GM19240 (cell line): Measurements from ENCODE around the gene TRAF3IP3.
A peak's percentile ranks its signal among the peaks of the same experiment; 100 is the strongest.

Source experiments
- DNase-seq: peaks from one replicate; pipeline ENCODE4 v3.0.0; 2011; ENCODE audit warnings: low spot score; ENCODE audit not compliant: insufficient read length

The TRAF3IP3 gene

DNA sequence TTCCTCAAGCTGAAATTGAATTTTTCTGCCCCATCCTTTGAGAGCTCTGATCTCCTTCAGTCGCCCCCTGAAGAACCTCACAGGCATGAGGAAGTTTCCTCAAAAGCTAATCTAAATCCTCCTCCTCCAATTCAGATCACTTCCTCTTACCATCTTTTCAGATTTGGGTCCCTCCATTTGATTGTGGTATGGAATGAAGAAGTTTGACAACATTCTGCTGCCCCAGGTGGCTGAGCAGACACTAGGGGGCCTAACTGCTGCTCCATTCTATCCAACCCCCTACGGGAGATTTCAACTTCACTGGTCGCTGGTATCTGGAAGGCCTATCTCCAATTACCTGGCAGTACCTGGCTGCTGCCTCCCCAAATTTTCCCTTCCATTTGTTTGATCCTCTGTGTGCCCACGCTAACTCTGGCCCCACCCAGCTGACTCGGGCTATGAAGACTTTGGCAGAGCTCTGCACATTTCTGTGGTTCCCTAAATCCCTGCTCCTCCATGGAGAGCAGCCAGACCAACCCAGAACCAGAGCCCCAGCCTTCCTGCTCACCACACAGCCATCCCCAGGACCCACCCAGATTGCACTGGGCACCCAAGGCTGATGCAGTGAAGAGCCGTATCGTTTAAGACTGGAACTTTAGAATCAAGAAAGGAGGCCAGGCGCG lies 42.3 kb downstream of the TRAF3IP3 start:
- DNase-seq, result no peak

DNA sequence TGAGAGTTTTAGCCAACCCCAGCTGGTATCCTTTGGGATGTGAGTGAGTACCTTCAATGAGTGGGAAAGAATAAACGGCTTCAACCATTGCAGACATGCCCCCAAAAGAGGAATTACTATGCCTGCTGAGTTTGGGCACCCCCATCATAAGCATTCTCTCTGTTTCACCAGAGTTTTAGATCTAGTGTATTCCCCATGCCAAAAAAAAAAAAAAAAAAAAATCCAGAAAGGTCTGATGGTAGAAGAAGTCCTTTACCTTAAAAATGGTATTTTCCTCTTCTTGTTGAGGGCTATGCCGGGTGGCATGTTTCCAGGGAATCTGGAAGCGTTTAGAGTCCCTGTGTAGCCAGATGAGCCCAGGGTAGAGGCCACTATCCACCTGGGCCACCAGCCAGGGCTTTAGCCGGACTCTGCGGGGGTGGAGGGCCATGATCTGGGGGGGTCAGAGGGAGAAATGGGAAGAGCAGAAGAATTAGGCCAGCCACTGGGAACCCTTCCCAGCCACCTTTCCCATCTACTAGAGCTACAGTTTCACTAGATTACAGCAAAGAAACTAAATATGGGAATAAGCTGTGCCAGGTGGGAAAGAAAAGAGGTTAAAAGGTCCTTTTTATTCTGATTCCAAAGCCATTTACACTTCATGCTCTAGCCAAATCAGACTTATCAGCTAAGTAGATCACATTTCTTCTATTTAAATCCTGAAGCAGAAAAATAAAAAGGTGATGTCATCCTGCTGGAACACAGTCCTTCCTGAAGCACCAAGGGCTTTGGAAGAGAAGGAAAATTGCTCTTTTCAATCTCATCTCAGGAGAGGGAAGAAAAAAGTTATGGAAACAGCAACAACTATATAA lies 45.4 kb downstream of the TRAF3IP3 start:
- DNase-seq, result no peak

GRCh38 chr1:209802117-209802779 lies 46.4 kb downstream of the TRAF3IP3 start:
- DNase-seq, result no peak

GRCh38 chr1:209802780-209803152 lies 46.9 kb downstream of the TRAF3IP3 start:
- no peak for DNase-seq

DNA sequence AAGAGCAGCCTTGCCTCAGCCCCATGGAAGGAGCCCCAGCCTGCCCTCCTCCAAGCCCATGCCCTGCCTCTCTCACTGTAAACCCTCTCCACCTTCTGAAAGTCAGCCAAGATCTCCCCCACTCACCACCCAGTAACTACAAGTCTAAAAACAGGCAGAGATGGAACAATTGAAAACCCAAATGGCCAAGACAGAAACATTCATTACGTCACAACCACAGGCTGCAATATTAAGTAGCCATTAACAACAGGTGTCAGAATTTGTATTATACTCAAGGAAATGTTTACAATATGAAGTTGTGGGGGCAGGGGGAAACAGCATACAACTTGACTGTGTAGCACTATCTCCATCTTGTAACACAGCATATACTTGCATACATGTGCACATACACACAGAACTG lies 47.7 kb downstream of the TRAF3IP3 start:
- no peak for DNase-seq

DNA sequence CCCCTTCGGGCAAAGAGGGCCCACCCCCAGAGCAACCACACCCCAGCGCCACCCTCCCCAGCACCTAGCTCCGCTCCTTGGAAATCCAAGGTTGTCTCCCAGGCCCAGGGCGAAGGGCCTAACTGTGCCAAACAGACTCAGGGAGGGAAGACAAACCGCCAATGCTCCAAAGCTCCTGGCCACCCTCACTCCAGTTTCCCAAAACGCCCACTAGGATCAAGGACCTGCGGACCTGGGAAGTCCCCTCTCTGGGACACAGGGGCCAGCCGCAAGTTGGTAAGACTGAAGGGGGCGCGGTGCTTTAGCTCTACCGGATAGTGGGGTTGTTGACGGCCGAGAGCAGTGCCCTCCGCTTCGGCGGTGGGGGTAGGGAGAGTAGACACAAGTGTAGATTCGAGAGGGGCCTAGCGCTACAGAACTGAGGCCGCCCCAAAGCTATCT lies 49.5 kb downstream of the TRAF3IP3 start:
- no peak for DNase-seq

DNA sequence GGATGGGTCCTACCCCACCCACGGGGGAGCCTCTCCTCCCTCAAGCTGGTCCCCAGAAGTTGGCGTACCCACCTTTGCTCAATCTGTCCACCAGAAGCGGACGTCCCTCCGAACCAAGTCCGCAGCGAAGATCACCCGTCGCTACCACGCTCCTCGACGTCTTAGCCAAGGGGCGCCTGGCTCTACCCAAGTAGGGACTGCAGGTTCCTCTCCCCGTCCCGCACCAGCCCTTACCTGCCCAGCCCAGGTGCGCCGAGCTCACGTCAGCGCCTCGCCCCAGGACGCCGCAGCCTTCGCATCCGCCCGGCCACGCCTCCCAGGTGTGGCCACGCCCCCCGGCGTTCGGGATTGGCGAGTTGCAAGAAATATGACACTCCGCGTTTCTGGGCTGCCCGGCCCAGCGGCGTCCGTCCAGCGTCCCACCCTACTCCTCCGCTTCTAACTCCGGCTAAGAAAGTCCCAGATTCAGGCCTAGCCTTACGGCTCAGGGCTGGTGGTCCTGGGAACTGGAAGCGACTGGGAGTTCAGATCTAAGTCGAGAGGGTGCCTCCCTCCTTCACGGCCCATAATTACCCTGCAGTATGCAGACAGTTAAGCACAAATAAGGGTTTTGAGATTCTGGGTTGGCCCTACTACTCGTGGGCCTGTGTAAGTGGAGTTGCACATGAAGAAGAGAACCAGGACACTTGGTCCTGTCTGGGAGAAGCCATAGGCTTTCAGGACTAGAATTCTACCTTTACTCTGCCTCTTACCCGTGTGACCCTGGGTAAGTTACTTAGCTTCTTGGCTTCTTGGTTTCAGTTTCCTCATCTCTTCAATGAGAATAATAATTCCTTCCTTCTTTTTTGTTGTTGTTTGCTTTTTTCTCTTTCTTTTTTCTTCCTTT lies 50.3 kb downstream of the TRAF3IP3 start, which contains the start of gene IRF6:
IRF6 (minus strand) TSS at position 268 of the 886 bp plus-strand sequence. CDS start 4,729 bp downstream, outside the sequence.
- peak; percentile 45 for DNase-seq

DNA sequence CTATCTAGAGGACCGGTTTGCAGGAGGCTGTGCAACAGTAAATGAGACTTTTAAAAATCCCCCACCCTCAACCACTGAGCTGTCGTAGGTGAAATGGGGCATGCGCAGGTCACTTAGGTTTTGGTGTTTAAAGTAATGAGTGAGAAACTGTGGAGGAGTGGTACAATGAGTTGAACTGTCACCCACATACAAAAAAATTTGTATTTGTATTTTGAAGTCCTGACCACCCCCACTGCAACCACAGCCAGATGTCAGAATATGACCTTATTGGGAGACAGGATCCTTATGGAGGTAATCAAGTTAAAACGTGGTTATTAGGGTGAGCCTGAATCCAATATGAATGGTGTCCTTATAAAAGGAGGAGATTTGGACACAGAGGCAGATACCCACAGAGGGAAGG lies 51.7 kb downstream of the TRAF3IP3 start:
- no peak for DNase-seq

- DNase-seq, result no peak
Measured at GRCh38 chr1:209808059-209808581, 52.3 kb downstream of the TRAF3IP3 start.

- no peak for DNase-seq
Measured at GRCh38 chr1:209809611-209810010, 53.8 kb downstream of the TRAF3IP3 start.

GRCh38 chr1:209810783-209811182 lies 54.9 kb downstream of the TRAF3IP3 start:
- DNase-seq, result no peak

DNA sequence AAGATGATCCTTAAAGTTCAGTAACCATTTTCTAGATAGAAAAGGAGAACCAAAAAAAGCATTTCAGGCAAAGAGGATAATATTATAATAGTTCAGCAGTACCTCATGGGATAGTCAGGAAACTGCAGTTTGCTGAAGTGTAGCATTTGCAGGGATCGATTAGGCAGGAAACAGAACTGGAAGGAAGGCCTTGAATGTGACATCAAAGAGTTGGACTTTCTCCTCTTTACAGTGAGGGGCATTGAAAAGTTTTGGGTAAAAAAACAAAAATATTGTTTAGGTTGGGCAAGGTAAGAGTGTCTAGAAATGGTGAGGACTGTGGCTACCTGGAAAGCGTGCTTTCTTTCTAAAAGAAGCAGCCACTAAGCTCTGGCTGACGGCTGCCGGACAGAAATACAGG lies 58.0 kb downstream of the TRAF3IP3 start:
- DNase-seq, result no peak

DNA sequence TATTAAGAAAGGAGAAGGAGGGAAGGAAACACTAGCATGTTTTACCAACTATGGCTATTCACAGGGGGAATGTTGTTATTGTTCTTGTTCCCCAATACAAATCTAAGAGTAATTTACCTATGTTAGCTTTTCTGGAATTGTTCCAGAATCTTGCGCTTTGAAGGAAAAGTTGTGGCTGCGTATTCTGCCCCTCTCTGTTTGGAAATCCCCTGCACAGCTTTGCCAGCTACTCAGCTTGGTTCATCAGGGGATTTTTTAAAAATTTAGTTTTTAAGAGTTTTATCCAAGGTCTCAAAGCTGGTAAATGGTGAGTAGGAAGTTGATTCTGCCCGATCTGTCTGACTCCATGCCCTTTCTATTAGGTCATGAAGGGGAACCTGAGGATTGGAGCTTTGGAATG lies 59.6 kb downstream of the TRAF3IP3 start:
- DNase-seq, result no peak

DNA sequence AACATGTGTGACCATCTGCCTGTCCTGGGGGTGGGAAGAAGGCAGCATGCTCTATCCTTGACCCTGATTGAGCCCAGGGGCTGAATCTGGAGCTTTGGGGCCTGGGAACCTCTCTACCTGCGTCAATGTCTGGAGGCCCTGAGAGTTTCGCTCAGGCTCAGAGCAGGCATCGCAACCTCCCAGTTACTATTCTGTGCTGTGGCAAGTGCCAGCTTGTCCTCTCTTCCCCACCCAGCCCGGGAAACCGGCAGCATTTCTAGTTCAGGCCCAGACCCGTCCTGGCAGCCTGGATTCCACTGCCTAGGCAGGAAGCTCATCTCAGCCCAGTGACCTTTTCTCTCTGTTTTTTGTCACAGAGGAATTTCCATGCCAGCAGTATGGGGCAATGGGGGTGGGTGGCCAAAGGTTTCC lies 60.1 kb downstream of the TRAF3IP3 start:
- no peak for DNase-seq

- no peak for DNase-seq
Measured at GRCh38 chr1:209816923-209817322, 61.1 kb downstream of the TRAF3IP3 start.

GRCh38 chr1:209817691-209818090 lies 61.8 kb downstream of the TRAF3IP3 start:
- DNase-seq, result no peak

DNA sequence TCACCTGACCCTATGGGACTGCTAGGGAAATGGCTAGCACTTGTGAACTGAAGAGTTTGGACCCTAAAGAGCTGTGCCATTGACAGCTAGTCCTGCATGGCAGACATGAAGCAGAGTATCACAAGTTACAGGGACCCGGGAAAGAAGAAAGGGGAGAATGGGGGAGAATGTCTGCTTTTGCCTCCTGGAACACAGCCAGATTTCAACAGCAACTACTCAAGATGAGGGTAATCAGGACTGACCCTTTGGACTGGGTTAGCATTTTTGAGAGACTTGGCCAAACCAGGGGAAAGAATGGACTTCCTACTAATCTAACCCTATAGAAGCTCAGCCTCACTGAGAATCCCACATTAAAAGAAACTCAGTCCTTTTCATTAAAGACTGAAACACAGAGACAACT lies 63.2 kb downstream of the TRAF3IP3 start:
- DNase-seq, result no peak

DNA sequence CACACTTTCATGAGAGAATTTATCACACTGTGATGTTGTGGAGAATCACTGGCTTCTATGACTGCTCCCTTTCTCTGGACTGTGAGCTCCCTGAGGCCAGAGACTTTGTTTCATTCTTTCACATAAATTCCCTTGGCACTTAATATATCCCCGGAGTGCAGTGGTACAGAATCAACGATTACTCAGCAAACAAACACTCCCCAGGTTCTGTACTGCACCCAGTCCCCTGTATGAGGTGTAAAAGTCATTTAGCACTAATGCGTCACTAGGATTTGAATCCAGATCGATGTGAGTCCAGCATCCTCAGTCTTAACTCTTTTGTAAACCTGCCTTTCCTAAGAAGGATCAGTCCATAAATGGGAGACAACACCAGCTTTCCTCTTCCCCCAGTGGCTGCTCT lies 65.1 kb downstream of the TRAF3IP3 start:
- DNase-seq, result no peak

- DNase-seq, result no peak
Measured at GRCh38 chr1:209822706-209823105, 66.9 kb downstream of the TRAF3IP3 start.

DNA sequence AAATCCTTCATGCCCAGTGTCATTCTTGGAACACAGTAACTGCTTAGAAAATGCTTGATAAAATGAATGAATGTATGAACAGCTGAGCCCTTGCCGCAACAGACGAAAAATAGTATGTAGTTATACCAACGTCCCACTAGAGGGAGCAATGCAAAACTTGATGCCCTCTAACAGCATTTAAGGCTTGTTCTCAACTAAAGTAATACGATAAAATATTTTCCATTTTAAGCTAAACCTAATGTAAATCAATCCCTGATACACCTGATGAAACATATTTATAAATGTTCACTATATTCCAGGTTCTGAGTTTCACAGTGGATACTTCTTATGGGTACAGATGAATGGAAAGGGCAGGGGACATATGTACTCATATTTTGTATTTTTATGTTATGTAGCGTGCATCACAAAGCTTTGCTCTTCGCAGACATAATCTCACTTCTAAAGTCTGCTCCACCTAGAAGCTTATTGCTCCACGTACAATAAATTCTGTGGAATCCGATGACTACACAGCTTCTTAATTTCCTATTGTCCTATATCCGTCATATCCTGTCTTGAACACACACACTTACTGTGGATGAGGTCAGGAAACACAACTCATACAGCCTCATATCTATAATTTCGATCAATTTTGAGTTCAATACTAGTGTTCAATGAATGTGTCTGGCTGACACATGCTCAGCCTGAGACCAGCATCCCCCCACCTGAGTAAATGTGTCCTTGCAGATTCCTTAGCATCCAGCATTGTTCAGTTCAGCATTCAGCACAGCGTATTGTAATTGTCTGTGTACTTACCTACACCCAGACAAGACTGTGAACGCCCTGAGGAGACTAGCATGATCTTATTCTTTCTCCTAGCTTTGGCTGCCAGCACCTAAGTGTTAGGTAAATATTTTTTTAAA lies 67.5 kb downstream of the TRAF3IP3 start:
- DNase-seq, result no peak
